Cardiac fibroblast (primary cell): ENCODE measurements around the gene CNKSR2.

Experiments used
- DNase-seq, 2 donors: peaks; one replicate each; pipeline versions ENCODE4 v3.0.0 to v3.0.0-alpha.2; 2010; ENCODE audit warnings: low read depth in 2 of 2
- H3K4me3 ChIP-seq, 2 donors: replicated peaks in 1 of 2; 1 replicate in 1 of 2; 2 replicates in 1 of 2; pipeline ENCODE4 v1.5.1; 2011; ENCODE audit warnings: low read depth in 2 of 2, low read length in 2 of 2, mild to moderate bottlenecking in 2 of 2, moderate library complexity in 1 of 2
- TF ChIP-seq, protein P1 (sequence below): IDR thresholded peaks from one replicate; pipeline ENCODE4 v1.5.1; 2011; ENCODE audit warnings: low read depth, mild to moderate bottlenecking, low read length, inconsistent platforms

The CNKSR2 gene

DNA sequence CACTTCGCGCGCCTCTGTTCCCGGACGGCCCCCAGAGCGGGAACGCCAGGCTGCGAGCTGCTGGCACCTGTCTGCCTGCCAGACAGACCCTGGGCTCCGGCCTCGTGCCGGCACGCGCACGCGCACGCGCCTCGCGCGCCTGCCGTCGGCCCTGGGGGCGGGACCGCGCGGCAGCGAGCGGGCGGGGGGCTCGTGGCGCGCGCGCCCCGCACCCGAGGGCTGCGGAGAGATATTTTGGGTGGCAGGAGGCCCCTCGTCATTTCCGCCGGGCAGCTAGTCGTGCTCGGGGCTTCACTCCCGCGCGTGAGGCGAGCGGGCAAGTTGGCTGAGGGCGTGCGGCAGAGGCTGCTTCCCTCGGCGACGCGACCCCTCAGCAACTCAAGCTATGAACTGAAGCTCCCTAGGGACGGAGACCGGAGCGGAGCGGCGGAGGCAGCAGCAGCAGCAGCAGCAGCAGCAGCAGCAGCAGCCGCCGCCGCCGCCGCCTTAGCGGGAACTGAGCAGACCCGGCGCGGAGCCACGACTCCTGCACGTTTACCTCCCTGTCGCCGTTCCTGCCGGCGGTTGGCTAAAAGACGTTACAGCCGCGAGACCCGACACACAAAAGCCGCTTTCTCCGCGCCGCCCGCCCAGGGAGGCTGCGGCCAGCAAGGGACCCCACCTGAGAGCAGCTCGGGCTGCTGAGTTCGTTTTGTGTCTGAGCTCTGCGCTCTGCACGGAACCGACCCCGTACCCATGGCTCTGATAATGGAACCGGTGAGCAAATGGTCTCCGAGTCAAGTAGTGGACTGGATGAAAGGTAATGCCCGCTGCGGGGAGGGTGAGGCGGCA lies at the start of gene CNKSR2:
CNKSR2 (plus strand) TSS at position 256 of the 831 bp plus-strand sequence; CDS start at position 736, 480 bp downstream.
- H3K4me3 ChIP-seq: peak within 1 kb of the TSS; percentile 47 to 60
- TF ChIP-seq, protein P1, sequence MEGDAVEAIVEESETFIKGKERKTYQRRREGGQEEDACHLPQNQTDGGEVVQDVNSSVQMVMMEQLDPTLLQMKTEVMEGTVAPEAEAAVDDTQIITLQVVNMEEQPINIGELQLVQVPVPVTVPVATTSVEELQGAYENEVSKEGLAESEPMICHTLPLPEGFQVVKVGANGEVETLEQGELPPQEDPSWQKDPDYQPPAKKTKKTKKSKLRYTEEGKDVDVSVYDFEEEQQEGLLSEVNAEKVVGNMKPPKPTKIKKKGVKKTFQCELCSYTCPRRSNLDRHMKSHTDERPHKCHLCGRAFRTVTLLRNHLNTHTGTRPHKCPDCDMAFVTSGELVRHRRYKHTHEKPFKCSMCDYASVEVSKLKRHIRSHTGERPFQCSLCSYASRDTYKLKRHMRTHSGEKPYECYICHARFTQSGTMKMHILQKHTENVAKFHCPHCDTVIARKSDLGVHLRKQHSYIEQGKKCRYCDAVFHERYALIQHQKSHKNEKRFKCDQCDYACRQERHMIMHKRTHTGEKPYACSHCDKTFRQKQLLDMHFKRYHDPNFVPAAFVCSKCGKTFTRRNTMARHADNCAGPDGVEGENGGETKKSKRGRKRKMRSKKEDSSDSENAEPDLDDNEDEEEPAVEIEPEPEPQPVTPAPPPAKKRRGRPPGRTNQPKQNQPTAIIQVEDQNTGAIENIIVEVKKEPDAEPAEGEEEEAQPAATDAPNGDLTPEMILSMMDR: no peak
- peak; percentile 6 to 23 for DNase-seq

- H3K4me3 ChIP-seq: no peak overlapping the region
- TF ChIP-seq, protein P1: no peak
- no peak for DNase-seq
Observed at GRCh38 chrX:21354725-21355124, 19.5 kb upstream of the CNKSR2 start.

GRCh38 chrX:21355831-21356230 lies 18.4 kb upstream of the CNKSR2 start:
- TF ChIP-seq, protein P1: no peak
- DNase-seq: no peak
- no peak overlapping the region for H3K4me3 ChIP-seq

DNA sequence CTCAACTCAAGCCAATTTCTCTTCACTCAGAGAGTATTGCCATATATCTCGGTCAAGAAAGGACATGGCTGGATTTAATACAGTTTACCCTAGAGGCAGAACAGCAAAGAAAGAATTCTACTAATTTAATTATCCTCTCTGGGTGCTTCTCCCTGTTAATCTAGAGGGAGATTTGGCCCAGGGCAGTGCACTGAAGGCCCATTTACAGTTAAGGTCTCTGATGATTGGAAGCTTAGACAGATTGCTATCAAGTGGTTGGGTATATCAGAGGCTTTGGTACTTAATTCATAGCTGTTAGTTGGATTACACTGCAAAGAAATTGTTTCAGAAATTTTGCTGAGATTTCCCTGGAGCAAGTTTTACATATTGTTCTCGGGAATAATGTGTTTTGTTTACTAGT lies 4.6 kb upstream of the CNKSR2 start:
- no peak for DNase-seq
- no peak overlapping the region for H3K4me3 ChIP-seq
- TF ChIP-seq, protein P1: no peak

GRCh38 chrX:21373001-21373400 lies 1.2 kb upstream of the CNKSR2 start:
- TF ChIP-seq, protein P1: no peak
- H3K4me3 ChIP-seq: no peak overlapping the region
- no peak for DNase-seq

GRCh38 chrX:21373637-21374162 lies 518 bp upstream of the CNKSR2 start:
- TF ChIP-seq, protein P1: no peak
- peak overlapping the region; percentile 28 to 60 for H3K4me3 ChIP-seq
- DNase-seq: no peak
